NT2/D1 (cell line): ENCODE data around the gene HBB.

ENCODE experiments used
- YY1 ChIP-seq: IDR thresholded peaks from 2 replicates; pipeline ENCODE4 v1.6.1; 2011; ENCODE audit not compliant: insufficient read length, insufficient read depth
- ZNF274 ChIP-seq: IDR thresholded peaks from 2 replicates; pipeline ENCODE4 v1.6.1; 2011; ENCODE audit warnings: mild to moderate bottlenecking, low read depth, low read length

DNA sequence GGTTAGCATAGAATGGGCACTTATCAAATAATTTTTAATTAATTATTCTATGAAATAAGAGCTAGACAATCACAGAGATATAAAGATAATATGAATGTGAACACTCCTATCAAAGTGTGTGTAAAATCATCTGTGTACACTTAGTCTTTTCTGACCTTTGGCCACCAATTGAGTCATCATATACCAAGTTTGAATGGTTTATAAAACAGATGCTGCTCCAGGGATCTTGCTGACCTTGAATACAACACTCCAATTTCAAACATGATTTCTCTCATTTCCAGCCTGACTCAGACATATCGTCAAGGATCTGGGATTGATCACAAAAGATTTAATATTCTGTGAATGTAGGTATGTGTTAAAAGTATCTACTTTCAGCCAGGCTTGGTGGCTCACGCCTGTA is 23.5 kb downstream of the HBB start:
- TF ChIP-seq ZNF274 (no peak), YY1 (no peak)
